ENCODE measurements around the gene MLXIP.

The MLXIP gene

DNA sequence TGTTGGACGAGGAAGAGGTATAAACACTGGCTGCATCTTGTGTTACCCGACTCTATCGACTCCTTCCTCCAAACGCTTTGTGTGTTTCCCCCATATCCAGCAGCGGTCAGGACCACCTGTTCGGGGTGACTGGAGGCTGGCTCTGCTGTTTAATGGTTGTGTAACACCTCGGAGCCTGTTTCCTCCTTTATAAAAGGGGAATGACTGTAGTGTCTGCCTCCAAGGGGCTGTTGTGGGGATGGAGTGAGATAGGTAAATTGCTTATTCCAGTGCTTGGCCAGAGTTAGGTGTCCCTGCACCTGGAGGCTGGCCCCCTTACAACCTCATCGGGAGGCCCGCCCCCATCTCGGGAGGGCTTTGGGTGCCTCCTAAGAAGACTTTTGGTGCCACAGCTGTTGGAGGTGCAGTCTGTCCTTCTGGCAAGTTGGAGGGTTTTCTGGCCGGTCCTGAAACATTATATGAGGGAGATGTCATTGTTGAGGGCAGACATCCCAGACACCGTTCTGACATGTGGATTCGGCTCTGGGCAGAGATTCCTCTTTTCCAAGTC, 1.1 kb downstream of the MLXIP start:
- no peak for DNase-seq

DNA sequence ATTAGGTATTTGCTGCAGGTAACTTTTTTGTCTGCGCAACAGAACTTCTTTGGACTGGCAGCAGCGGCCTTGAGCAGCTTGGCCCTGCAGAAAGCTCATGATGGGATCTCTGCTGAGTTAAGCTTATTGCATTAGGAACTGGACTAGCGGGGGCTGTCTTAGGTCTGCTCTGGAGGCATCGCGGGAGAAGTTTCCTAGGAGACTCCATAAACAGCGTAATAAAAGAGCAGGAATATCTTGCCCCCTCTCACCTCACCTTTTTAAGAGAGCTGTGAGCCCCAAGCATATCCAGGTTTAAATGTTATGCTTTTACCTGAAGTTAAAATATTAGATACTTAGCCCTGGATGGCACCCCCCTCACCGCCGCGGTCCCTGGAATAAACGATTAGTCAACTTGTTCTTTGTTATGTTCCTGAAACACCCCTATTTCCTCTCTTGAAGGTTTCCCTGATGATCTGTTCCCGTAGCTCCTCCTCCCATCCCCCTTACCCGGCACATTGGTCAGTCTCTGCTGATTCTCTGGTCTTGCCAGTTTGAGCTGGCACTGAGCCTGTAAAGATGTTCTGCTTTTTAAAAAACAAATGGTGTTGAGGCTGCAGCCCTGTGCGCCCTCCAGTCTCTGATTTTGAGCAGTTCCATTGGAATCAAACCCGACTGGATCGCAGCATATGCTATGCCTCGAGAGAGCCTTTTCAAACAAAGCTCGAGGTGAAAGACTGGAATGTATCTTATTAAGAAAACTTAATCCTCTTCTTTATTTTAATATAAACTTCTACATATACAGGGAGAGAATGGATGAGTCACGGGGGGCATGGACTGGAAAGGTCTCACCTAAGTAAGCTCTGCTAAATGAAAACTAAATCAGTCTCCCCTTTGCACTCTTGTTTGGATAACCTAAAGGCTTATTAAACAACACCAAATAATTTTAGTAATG, 1.9 kb downstream of the MLXIP start:
- DNase-seq: peak in 1 of 2 donors; percentile 34

GRCh38 chr12:122081083-122081696, 2.6 kb downstream of the MLXIP start:
- DNase-seq: no peak

- DNase-seq: peak in 1 of 2 donors; percentile 18
Observed at GRCh38 chr12:122081697-122082221, 3.2 kb downstream of the MLXIP start.

GRCh38 chr12:122082621-122083356, 4.2 kb downstream of the MLXIP start:
- no peak for DNase-seq

DNA sequence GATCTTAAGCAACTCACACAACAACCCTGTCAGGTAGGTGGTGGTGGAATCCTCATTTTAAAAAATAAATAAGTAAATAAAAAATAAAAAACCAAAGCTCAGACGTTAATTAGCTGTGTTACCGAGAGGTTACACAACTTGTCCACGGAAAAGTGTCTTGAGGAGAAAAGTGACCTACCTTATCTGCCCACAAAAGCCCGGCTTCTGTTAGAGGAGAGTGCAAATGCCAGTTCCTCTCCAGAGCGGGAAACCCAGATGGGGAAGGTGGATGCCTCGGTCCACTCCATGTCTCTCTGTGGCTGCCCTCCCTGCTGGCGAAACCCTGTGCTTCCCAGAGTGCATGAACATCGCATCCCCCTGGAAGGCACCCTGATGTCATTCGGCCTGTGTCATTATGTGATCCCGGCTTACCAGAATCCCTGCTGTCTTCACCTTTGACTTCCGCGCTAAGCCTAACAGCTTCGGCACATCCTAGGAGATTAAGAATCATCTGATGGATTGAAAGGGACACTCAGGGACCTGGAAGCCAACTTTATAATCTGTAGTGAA, 6.4 kb downstream of the MLXIP start:
- DNase-seq: no peak

- DNase-seq: no peak
Observed at GRCh38 chr12:122085591-122085990, 7.0 kb downstream of the MLXIP start.

GRCh38 chr12:122086116-122086515, 7.6 kb downstream of the MLXIP start:
- no peak for DNase-seq

GRCh38 chr12:122086641-122087285, 8.2 kb downstream of the MLXIP start:
- DNase-seq: no peak

GRCh38 chr12:122087431-122088178, 9.0 kb downstream of the MLXIP start:
- DNase-seq: no peak

DNA sequence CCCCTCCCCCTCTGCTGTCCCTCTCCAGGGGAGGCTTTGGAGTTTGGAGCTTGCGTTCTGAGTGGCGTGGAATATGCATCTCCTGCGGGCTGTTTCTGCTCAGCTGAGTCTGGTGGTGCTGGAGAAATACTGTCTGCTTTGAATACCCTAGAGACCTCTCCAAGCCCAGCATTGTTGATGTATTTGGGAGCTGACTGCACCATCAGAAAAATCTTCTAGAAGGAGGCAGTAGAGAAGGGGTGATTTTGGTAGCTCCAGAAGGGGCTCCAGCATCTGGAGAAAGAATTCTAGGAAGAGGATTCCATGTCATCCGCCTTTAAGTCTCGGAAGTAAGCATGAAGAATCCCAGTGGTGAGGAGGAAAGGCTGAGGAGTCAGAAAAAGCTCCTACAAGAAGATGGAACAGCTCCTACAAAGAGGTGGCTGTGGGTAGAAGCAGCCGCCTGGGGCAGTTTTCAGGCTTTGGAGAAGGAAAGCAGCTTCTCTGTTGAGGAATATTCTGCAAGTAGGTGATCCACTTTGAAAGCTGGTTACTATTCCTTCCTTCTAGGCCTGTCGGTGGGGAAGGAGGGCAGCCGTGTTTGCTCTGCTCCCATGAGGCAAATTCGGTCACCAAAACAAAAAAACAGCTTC, 9.7 kb downstream of the MLXIP start:
- DNase-seq: no peak

- DNase-seq: no peak
Observed at GRCh38 chr12:122089077-122089476, 10.5 kb downstream of the MLXIP start.

DNA sequence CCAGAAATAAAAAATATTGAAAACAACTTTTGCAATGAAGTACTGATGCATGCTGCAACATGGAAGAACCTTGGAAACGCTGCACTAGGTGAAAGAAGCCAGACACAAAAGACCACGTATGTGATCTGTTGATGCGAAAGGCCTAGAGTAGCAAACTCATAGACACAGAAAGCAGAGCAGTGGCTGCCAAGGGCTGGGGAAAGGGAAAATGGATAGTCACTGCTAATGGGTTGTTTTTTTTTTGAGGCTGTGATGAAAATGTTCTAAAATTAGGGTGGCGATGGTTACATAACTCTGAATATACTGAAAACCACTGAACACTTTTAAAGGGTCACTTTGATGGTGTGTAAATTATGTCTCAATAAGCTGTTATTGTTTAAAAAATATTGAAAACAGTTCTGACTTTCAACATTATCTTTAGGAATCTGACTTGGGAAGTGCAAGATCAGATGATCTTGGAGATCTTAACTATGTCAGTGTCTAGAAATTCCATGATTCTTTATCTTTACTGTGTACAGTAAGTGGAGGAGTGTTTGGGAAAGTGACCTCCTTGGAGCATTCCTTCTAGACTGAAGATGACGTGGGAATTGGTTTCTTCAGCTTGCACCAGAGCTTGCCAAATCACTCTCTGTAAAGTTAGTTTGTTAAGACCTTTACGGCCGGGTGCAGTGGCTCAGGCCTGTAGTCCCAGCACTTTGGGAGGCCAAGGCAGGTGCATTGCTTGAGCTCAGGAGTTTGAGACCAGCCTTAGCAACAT, 12.4 kb downstream of the MLXIP start:
- no peak for DNase-seq

GRCh38 chr12:122093098-122093883, 14.7 kb downstream of the MLXIP start:
- no peak for DNase-seq

DNA sequence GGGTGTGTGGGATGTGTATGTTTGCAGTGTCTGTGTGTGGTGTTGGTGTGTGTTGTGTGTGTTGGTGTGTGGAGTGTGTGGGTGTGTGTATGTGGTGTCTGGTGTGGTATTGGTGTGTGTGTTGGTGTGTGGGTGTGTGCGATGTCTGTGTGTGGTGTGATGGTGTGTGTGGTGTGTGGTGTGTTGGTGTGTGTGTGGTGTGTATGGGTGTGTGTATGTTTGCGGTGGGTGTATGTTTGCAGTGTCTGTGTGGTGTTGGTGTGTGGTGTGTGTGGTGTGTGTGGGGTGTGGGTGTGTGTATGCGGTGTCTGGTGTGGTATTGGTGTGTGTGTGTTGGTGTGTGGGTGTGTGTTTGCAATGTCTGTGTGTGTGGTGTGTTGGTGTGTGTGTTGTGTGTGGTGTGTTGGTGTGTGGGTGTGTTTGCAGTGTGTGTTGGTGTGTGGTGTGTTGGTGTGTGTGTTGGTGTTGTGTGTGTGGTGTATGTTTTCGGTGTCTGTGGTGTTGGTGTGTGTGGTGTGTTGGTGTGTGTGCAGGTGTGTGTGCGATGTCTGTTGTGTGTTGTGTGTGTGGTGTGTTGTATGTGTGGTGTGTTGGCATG, 15.7 kb downstream of the MLXIP start:
- DNase-seq: no peak

DNA sequence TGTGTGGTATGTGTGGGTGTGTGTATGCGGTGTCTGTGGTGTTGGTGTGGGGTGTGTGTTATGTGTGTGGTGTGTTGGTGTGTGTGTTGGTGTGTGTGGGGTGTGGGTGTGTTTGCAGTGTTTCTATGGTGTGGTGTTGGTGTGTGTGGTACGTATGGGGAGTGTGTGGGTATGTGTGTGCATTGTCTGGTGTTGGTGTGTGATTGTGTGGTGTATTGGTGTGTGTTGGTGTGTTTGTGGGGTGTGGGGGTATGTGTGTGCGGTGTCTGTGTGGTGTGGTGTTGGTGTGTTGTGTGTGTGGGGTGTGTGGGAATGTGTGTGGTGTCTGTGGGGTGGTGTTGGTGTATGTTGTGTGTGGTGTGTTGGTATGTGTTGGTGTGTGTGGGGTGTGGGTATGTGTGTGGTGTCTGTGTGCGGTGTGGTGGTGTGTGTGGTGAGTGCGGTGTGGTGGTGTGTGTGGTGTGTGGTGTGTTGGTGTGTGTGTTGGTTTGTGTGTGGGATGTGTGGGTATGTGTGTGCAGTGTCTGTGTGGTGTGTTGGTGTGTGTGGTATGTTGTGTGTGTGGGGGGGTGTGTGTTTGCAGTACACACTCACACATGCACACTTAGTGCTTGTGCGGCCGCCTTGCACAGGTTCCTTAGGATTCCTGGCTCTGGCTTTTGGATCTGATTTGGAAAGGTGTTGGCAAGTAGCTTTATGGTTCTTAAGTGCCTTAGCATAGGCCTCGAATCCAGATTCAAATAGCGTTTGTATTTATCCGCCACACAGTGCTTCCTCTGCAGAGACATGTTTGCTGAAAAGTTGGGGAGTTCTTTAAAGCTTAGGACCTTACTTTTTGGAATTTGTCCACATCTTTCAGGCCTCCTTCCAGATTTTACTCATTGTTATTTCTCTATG, 16.4 kb downstream of the MLXIP start:
- no peak for DNase-seq

DNA sequence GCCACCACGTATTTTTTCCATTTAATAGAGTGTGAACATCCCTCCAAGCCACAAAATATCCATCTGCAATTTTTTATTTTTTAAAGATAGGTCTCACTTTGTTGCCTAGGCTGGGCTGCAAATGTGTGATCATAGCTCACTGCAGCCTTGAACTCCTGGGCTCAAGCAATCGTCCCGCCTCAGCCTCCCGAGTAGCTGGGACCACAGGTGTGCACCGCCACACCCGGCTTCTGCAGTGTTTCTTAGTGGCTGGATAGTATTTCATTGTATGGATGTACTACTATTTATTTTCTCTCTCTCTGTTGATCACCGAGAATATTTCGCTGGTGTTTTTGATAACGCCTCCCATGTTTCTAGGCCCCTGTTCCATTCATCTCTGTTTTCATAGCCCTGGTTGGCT, 17.5 kb downstream of the MLXIP start:
- no peak for DNase-seq

Data from hippocampal formation (tissue), 2 donors.